ENCODE results near the gene CKB. TPM values are rescaled to one million over a fixed set of nuclear protein-coding genes. Genes with fewer than 3 reads are reported as not detected.
A peak's percentile ranks its signal among the peaks of the same experiment; 100 is the strongest.

The CKB gene
- total and polyA plus RNA-seq, 9 of the 15 experiments (the other 6 are each of a cell fraction or from before 2014, with no cell fraction given): 23.9 to 692 (median 132) TPM

GRCh38 chr14:103530831-103531230, 8.2 kb upstream of the CKB start:
- ChIA-PET POLR2A (interaction anchor here (0.6 to 1.4 kb wide), 2 partner anchors 12 to 1222 kb away, joined by 3 read pairs; no protein-coding TSS in a partner anchor), CTCF (ENCODE audit: low intra/inter-chr PET ratio) (no interaction called here)
- intact Hi-C loops (cut with micrococcal nuclease): no loop called here
- Histone ChIP-seq H3K4me2 (ENCODE audit: insufficient read depth, low read length) (peak overlapping the region; percentile 89; the same call in 1 of the 2 replicates), H3K9me3 (replicated peaks; ENCODE audit: control insufficient read depth, insufficient read depth, low read depth, low read length) (no peaks in the 10 kb centered on the region), H3K36me3 (ENCODE audit: control insufficient read depth, insufficient read depth, low read length) (peaks cover 48% of the 10 kb centered on the region; the same call in 2 of the 3 replicates), H3K27ac (ENCODE audit: extremely low read depth, low read depth, low read length) (no peak overlapping the region), H3K4me3 (no peak overlapping the region), H3K9me1 (ENCODE audit: control insufficient read depth, insufficient read depth, low read length) (peaks cover 6% of the 10 kb centered on the region), H3K27me3 (ENCODE audit: control insufficient read depth in 2 of 2, insufficient read depth in 2 of 2, low read length in 2 of 2) (no peaks in the 10 kb centered on the region), H3K4me1 (replicated peaks in 1 of 2; ENCODE audit: control insufficient read depth in 2 of 2, insufficient read depth in 2 of 2, low read length in 2 of 2) (peaks cover 9 to 77% of the 10 kb centered on the region in 2 experiments; a peak in 4 of 5 replicates), H3K9ac (ENCODE audit: insufficient read depth in 1 of 2, low read depth in 2 of 2, low read length in 2 of 2) (peak overlapping the region in 1 of 2 experiments; percentile 95; a peak in 2 of 4 replicates), H3K79me2 (ENCODE audit: control insufficient read depth, insufficient read depth, low read length) (peaks cover 32% of the 10 kb centered on the region), H2AFZ (ENCODE audit: low read depth, low read length) (no peak overlapping the region), H4K20me1 (replicated peaks; ENCODE audit: control insufficient read depth, insufficient read depth, low read length) (no peaks in the 10 kb centered on the region; the same call in 1 of the 2 replicates)
- ATAC-seq: no peak
- DNase-seq (ENCODE audit: extremely low read depth in 1 of 4, low spot score in 3 of 4): no peak
- BruUV-seq (replicated peaks): no TSS peak
- in situ Hi-C loops (cut with MboI): loop anchor here (10.0 kb wide), 1 partner anchor 446 kb away; the partner anchor contains the start of gene LBHD2
- 90% methylated on average over 6 of the region's 11 CpGs for WGBS (ENCODE audit: insufficient coverage, low coverage, missing lambda C conversion rate)
- no peak for FAIRE-seq
- TF ChIP-seq CBX3 (IDR thresholded peaks at IDR 0.05; ENCODE audit: borderline replicate concordance in 1 of 2, low read length in 2 of 2): no peak
- no peak for TF ChIP-seq SRF (CRISPR knock-in tag; IDR thresholded peaks at IDR 0.05)
- TF ChIP-seq RERE (CRISPR knock-in tag; IDR thresholded peaks at IDR 0.05; ENCODE audit: borderline replicate concordance): no peak
- TF ChIP-seq THAP12 (CRISPR knock-in tag; IDR thresholded peaks at IDR 0.05): no peak
- no peak for TF ChIP-seq SMAD4 (CRISPR knock-in tag; conservative IDR thresholded peaks at IDR 0.05)
- TF ChIP-seq HMG20A (CRISPR knock-in tag; conservative IDR thresholded peaks at IDR 0.05): no peak
- TF ChIP-seq U2AF1 (optimal IDR thresholded peaks at IDR 0.05; ENCODE audit: low read depth, low read length): no peak
- TF ChIP-seq ZFP1 (CRISPR knock-in tag; IDR thresholded peaks at IDR 0.05): no peak
- no peak for TF ChIP-seq PTTG1 (tag; IDR thresholded peaks at IDR 0.05; ENCODE audit: low read depth)
- TF ChIP-seq ZNF740 (CRISPR knock-in tag; IDR thresholded peaks at IDR 0.05): no peak
- no peak for TF ChIP-seq ZNF740 (tag; IDR thresholded peaks at IDR 0.05)
- TF ChIP-seq HNRNPK (IDR thresholded peaks at IDR 0.05; ENCODE audit: low read depth, low read length, poor library complexity, severe bottlenecking): no peak
- TF ChIP-seq TCF7L2 (IDR thresholded peaks at IDR 0.05; ENCODE audit: low read depth, low read length): no peak
- TF ChIP-seq TARDBP (IDR thresholded peaks at IDR 0.05): no peak
